OCI-LY7 (cell line): ENCODE measurements around the gene HAUS1. TPM values are rescaled to one million over a fixed set of nuclear protein-coding genes. Genes with fewer than 3 reads are reported as not detected.

ENCODE experiments used
- BruUV-seq: library from RNA; stranded (reverse); fragments of 400-500 nt; replicated peaks from 2 replicates; lab custom pipeline; 2021; lab: Mats Ljungman, UMichigan
- CTCF ChIA-PET: fragments of 300-600 bp; sonication (Branson Sonifier 250); formaldehyde crosslinking; loops from one replicate; lab custom pipeline; 2022; ENCODE audit warnings: antibody characterized with exemption; ENCODE audit not compliant: unreplicated experiment; lab: Charles Lee
- POLR2A ChIA-PET: fragments of 300-600 bp; sonication (Branson Sonifier 250); formaldehyde crosslinking; loops from one replicate; lab custom pipeline; 2022; ENCODE audit warnings: antibody characterized with exemption; lab: Charles Lee
- DNase-seq: peaks from one replicate; pipeline ENCODE4 v3.0.0-alpha.2; 2015; ENCODE audit warnings: low spot score
- H2AFZ ChIP-seq: fragments of 200-600 bp; sonication (generic), shearing (Covaris generic); 2 replicates; pipeline ENCODE4 v1.6.1; 2014; ENCODE audit warnings: mild to moderate bottlenecking, antibody characterized with exemption, low read length, moderate library complexity
- H3K27ac ChIP-seq: fragments of 200-600 bp; sonication (generic); 2 replicates; pipeline ENCODE4 v1.5.1; 2014; ENCODE audit warnings: mixed run types, low read depth, mild to moderate bottlenecking, moderate library complexity, low read length, inconsistent platforms; ENCODE audit not compliant: poor library complexity, severe bottlenecking
- H3K36me3 ChIP-seq: fragments of 200-600 bp; sonication (generic); 2 replicates; pipeline ENCODE4 v1.6.1; 2014; ENCODE audit warnings: mild to moderate bottlenecking, antibody characterized with exemption, low read length, moderate library complexity, mixed read lengths; ENCODE audit not compliant: insufficient read depth
- H3K4me1 ChIP-seq: fragments of 200-600 bp; sonication (generic); 2 replicates; pipeline ENCODE4 v1.5.1; 2014; ENCODE audit warnings: mild to moderate bottlenecking, low read length; ENCODE audit not compliant: insufficient read depth, poor library complexity, severe bottlenecking
- H3K4me2 ChIP-seq: fragments of 200-600 bp; sonication (generic); 2 replicates; pipeline ENCODE4 v1.6.1; 2014; ENCODE audit warnings: mild to moderate bottlenecking, low read length
- H3K4me3 ChIP-seq: fragments of 200-600 bp; sonication (generic); 2 replicates; pipeline ENCODE4 v1.5.1; 2014; ENCODE audit warnings: mild to moderate bottlenecking, low read depth, low read length; ENCODE audit not compliant: poor library complexity, severe bottlenecking
- H3K79me2 ChIP-seq: fragments of 200-600 bp; sonication (generic); 2 replicates; pipeline ENCODE4 v1.6.1; 2016; ENCODE audit warnings: low read depth, mild to moderate bottlenecking, low read length, moderate library complexity, mixed read lengths; ENCODE audit not compliant: insufficient read depth
- H3K9me2 ChIP-seq: fragments of 200-600 bp; sonication (generic); 2 replicates; pipeline ENCODE4 v1.6.1; 2016; ENCODE audit warnings: mild to moderate bottlenecking, low read length, mixed read lengths; ENCODE audit not compliant: insufficient read depth
- H3K9me3 ChIP-seq: fragments of 200-600 bp; sonication (generic); 2 replicates; pipeline ENCODE4 v1.6.1; 2014; ENCODE audit warnings: mild to moderate bottlenecking, mixed run types, low read length, mixed read lengths
- H4K20me1 ChIP-seq: fragments of 200-600 bp; sonication (generic); 2 replicates; pipeline ENCODE4 v1.6.1; 2014; ENCODE audit warnings: mild to moderate bottlenecking, antibody characterized with exemption, low read length, moderate library complexity, mixed read lengths; ENCODE audit not compliant: insufficient read depth
- CTCF ChIP-seq: fragments of 200-600 bp; sonication (generic); conservative IDR thresholded peaks from 2 replicates; pipeline ENCODE4 v1.5.1; 2014; ENCODE audit warnings: mild to moderate bottlenecking, antibody characterized with exemption, low read length, moderate library complexity, mixed read lengths
- EZH2phosphoT487 ChIP-seq: fragments of 200-600 bp; sonication (generic); IDR thresholded peaks from 2 replicates; pipeline ENCODE4 v1.6.1; 2018; ENCODE audit warnings: low read depth, borderline replicate concordance, mild to moderate bottlenecking, mixed run types, antibody characterized with exemption, low read length, moderate library complexity, mixed read lengths
- intact Hi-C: fragments of 100-400 bp; cut with micrococcal nuclease; formaldehyde crosslinking; loops from one replicate; pipeline ENCODE4 v1.10.0; 2022; ENCODE audit not compliant: unreplicated experiment
- total RNA-seq, 2 experiments: library from RNA; depleted of rRNA in 1 of 2; stranded (reverse); fragments of >200 nt in 1 of 2; shearing (Covaris generic) in 1 of 2; gene quantifications; 2 replicates each; pipeline ENCODE4 v1.2.3, GENCODE V29; 2014 to 2022

Gene HAUS1
- total RNA-seq, 2 experiments from 2014 or later, result 24.8 to 38.4 TPM

DNA sequence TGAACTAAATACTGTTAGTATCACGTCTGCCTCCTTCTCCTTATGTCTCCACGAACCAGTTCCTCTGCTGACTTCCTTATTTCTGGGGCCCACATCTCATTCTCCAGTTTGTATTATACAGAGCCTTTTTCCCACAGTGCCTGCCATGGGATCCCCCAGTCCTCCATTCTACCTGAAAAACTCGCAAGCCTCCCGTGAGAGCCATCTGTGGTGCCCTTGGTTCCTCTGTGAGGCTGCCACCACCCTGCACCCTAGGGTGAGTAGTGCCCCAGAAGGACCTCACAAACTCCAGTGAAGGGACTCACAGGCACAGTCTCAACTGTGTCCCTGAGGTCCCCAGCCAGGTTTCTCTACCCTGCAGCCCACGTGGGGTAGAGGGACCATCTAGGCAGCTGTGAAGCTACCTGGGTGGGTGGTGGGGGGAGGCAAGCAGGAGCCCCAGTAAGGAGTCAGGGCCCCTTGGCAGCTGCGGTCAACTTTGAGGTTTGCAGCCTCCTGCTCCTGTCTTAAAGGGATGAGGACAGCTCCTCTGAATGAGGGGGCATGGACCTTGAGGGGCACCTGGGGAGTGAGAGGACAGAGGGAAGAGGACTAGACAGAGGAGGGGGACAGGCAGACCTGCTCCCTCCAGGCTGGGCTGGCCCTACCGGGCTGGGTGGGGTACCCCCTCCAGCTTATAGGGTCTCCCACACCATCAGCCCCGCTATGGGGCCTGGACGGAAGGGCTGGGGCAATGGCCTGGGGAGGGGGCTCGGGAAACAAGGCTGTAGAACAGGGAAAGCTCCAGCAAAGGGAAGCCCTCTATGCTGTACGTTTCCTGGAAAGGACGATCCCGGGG, 33.2 kb upstream of the HAUS1 start:
- ChIA-PET CTCF (no interaction called here), POLR2A (no interaction called here)
- Histone ChIP-seq H3K36me3 (no peaks in the 10 kb centered on the region), H3K79me2 (no peaks in the 10 kb centered on the region), H3K4me1 (no peaks in the 10 kb centered on the region), H3K9me2 (no peaks in the 10 kb centered on the region), H3K9me3 (no peaks in the 10 kb centered on the region), H3K4me3 (no peak overlapping the region), H3K4me2 (no peak overlapping the region), H4K20me1 (no peaks in the 10 kb centered on the region), H2AFZ (no peak overlapping the region), H3K27ac (no peak overlapping the region)
- BruUV-seq, result no TSS peak
- TF ChIP-seq CTCF, result no peak
- TF ChIP-seq EZH2phosphoT487, result no peak
- intact Hi-C loops, result loop anchor here (10.0 kb wide), 1 partner anchor 376 kb away; no protein-coding TSS in a partner anchor
- no peak for DNase-seq

GRCh38 chr18:46071653-46072375, 32.4 kb upstream of the HAUS1 start, which contains the start of gene PSTPIP2:
PSTPIP2 (minus strand) TSS chr18:46072260; CDS start chr18:46072188, 72 bp downstream.
- no peak within 1 kb of the TSS for H2AFZ ChIP-seq
- no peaks in the 10 kb centered on the region for H3K9me2 ChIP-seq
- ChIA-PET CTCF (no interaction called here), POLR2A (no interaction called here)
- H3K4me3 ChIP-seq, result no peak within 1 kb of the TSS
- no peaks in the 10 kb centered on the region for H3K79me2 ChIP-seq
- H3K4me2 ChIP-seq, result no peak within 1 kb of the TSS
- TF ChIP-seq CTCF (no peak), EZH2phosphoT487 (no peak)
- intact Hi-C loops, result loop anchor here (2.0 to 10.0 kb wide), 2 partner anchors 97 to 377 kb away; no protein-coding TSS in a partner anchor
- no peak for DNase-seq
- no peaks in the 10 kb centered on the region for H4K20me1 ChIP-seq
- no TSS peak for BruUV-seq
- H3K4me1 ChIP-seq, result no peaks in the 10 kb centered on the region
- H3K9me3 ChIP-seq, result no peaks in the 10 kb centered on the region
- no peaks in the 10 kb centered on the region for H3K36me3 ChIP-seq
- no peak within 1 kb of the TSS for H3K27ac ChIP-seq
